Measurements from ENCODE around the gene MBNL2. TPM values are rescaled to one million over a fixed set of nuclear protein-coding genes. Genes with fewer than 3 reads are reported as not detected.

The MBNL2 gene
- total and polyA plus RNA-seq, 2 experiments from 2014 or later: 0.55 to 3.2 TPM

DNA sequence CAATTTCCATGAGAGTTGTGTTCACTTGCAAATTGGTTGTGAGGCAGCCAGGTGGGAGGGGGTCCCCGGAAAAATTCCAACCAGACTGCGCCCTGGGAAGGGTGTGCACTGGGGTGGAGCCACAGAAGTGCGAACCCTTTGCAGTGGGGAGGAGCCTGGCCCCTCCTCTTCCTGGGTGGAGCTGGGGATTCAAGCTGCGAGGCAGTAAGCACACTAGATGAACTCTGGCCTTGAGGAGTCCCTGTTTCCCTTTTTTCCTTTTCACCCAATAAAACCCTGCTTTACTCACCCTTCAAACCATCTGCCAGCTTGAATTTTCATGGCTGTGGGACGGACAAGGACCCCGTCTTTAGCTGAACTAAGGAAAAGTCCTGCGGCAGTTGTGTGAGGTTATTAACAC lies 31.0 kb upstream of the MBNL2 start (continued):
- TF ChIP-seq, protein P1, sequence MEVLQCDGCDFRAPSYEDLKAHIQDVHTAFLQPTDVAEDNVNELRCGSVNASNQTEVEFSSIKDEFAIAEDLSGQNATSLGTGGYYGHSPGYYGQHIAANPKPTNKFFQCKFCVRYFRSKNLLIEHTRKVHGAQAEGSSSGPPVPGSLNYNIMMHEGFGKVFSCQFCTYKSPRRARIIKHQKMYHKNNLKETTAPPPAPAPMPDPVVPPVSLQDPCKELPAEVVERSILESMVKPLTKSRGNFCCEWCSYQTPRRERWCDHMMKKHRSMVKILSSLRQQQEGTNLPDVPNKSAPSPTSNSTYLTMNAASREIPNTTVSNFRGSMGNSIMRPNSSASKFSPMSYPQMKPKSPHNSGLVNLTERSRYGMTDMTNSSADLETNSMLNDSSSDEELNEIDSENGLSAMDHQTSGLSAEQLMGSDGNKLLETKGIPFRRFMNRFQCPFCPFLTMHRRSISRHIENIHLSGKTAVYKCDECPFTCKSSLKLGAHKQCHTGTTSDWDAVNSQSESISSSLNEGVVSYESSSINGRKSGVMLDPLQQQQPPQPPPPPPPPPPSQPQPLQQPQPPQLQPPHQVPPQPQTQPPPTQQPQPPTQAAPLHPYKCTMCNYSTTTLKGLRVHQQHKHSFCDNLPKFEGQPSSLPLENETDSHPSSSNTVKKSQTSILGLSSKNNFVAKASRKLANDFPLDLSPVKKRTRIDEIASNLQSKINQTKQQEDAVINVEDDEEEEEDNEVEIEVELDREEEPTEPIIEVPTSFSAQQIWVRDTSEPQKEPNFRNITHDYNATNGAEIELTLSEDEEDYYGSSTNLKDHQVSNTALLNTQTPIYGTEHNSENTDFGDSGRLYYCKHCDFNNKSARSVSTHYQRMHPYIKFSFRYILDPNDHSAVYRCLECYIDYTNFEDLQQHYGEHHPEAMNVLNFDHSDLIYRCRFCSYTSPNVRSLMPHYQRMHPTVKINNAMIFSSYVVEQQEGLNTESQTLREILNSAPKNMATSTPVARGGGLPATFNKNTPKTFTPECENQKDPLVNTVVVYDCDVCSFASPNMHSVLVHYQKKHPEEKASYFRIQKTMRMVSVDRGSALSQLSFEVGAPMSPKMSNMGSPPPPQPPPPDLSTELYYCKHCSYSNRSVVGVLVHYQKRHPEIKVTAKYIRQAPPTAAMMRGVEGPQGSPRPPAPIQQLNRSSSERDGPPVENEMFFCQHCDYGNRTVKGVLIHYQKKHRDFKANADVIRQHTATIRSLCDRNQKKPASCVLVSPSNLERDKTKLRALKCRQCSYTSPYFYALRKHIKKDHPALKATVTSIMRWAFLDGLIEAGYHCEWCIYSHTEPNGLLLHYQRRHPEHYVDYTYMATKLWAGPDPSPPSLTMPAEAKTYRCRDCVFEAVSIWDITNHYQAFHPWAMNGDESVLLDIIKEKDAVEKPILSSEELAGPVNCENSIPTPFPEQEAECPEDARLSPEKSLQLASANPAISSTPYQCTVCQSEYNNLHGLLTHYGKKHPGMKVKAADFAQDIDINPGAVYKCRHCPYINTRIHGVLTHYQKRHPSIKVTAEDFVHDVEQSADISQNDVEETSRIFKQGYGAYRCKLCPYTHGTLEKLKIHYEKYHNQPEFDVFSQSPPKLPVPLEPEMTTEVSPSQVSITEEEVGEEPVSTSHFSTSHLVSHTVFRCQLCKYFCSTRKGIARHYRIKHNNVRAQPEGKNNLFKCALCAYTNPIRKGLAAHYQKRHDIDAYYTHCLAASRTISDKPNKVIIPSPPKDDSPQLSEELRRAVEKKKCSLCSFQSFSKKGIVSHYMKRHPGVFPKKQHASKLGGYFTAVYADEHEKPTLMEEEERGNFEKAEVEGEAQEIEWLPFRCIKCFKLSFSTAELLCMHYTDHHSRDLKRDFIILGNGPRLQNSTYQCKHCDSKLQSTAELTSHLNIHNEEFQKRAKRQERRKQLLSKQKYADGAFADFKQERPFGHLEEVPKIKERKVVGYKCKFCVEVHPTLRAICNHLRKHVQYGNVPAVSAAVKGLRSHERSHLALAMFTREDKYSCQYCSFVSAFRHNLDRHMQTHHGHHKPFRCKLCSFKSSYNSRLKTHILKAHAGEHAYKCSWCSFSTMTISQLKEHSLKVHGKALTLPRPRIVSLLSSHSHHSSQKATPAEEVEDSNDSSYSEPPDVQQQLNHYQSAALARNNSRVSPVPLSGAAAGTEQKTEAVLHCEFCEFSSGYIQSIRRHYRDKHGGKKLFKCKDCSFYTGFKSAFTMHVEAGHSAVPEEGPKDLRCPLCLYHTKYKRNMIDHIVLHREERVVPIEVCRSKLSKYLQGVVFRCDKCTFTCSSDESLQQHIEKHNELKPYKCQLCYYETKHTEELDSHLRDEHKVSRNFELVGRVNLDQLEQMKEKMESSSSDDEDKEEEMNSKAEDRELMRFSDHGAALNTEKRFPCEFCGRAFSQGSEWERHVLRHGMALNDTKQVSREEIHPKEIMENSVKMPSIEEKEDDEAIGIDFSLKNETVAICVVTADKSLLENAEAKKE (CRISPR knock-in tag; IDR thresholded peaks at IDR 0.05): no peak
- no peak for TF ChIP-seq CREB1 (CRISPR knock-in tag; IDR thresholded peaks at IDR 0.05; ENCODE audit: low read depth)
- TF ChIP-seq, protein P2, sequence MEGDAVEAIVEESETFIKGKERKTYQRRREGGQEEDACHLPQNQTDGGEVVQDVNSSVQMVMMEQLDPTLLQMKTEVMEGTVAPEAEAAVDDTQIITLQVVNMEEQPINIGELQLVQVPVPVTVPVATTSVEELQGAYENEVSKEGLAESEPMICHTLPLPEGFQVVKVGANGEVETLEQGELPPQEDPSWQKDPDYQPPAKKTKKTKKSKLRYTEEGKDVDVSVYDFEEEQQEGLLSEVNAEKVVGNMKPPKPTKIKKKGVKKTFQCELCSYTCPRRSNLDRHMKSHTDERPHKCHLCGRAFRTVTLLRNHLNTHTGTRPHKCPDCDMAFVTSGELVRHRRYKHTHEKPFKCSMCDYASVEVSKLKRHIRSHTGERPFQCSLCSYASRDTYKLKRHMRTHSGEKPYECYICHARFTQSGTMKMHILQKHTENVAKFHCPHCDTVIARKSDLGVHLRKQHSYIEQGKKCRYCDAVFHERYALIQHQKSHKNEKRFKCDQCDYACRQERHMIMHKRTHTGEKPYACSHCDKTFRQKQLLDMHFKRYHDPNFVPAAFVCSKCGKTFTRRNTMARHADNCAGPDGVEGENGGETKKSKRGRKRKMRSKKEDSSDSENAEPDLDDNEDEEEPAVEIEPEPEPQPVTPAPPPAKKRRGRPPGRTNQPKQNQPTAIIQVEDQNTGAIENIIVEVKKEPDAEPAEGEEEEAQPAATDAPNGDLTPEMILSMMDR (conservative IDR thresholded peaks at IDR 0.05; ENCODE audit: low read depth in 2 of 2): no peak

DNA sequence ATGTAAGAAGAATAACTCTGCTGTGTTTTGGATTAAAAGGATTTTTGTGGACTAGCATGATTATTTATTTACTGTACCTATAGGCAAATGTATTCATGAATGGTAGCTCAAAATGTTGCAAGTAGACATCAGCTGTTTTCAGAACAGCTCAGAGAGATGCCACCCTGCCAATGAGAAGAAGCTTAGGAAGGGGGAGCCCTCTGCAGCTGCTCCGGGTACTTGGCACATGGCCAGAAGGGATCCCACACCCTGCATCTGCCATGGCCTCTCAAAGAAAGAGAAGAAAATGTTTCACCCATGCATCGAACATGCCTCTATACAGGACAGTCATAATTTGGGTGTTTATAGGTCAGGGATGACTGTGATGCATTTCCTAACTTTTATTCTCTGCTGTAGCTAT lies 30.5 kb upstream of the MBNL2 start:
- no peaks in the 10 kb centered on the region for H3K27me3 ChIP-seq (ENCODE audit: insufficient read depth)
- H3F3A ChIP-seq (replicated peaks; ENCODE audit: low read depth): no peaks in the 10 kb centered on the region
- TF ChIP-seq, protein P1 (CRISPR knock-in tag; IDR thresholded peaks at IDR 0.05): no peak
- no peak for TF ChIP-seq NANOG (IDR thresholded peaks at IDR 0.05; ENCODE audit: borderline replicate concordance)
- H3K36me3 ChIP-seq (ENCODE audit: insufficient read depth): no peaks in the 10 kb centered on the region
- H3K9me3 Mint-ChIP-seq: no peaks in the 10 kb centered on the region
- no peaks in the 10 kb centered on the region for H3K36me3 Mint-ChIP-seq (ENCODE audit: low read depth)
- H2AFZ ChIP-seq: no peak overlapping the region; the same call in 1 of the 2 replicates
- peaks cover 20% of the 10 kb centered on the region for H3K4me1 Mint-ChIP-seq
- no peak for ATAC-seq
- H3K4me3 Mint-ChIP-seq: no peak overlapping the region
- no peaks in the 10 kb centered on the region for H3K79me2 ChIP-seq (replicated peaks; ENCODE audit: insufficient read depth)
- H3K9me2 ChIP-seq (ENCODE audit: insufficient read depth): peaks cover 10% of the 10 kb centered on the region; the same call in 1 of the 2 replicates
- H3K27me3 Mint-ChIP-seq (ENCODE audit: insufficient read depth, low read depth, poor library complexity): peaks cover 4% of the 10 kb centered on the region
- peaks cover 7% of the 10 kb centered on the region; the same call in 1 of the 2 replicates for H3K4me1 ChIP-seq (ENCODE audit: insufficient read depth)
- no peak overlapping the region for H3K27ac ChIP-seq (ENCODE audit: low read depth)
- H3K4me3 ChIP-seq: no peak overlapping the region
- no peak overlapping the region for H3K4me2 ChIP-seq
- no peak for DNase-seq (ENCODE audit: low spot score)
- no peak overlapping the region for H3K27ac Mint-ChIP-seq
- no peaks in the 10 kb centered on the region; the same call in 1 of the 2 replicates for H4K20me1 ChIP-seq (replicated peaks; ENCODE audit: insufficient read depth)
